Measurements from ENCODE around the gene XXYLT1. TPM values are rescaled to one million over a fixed set of nuclear protein-coding genes. Genes with fewer than 3 reads are reported as not detected.

XXYLT1 gene
- total and polyA plus RNA-seq, 9 of the 15 experiments (the other 6 are each of a cell fraction or from before 2014, with no cell fraction given) = 1.9 to 18.9 (median 15.0) TPM

GRCh38 chr3:195064300-195064931, 206.5 kb downstream of the XXYLT1 start:
- no peak overlapping the region for H3K4me2 ChIP-seq (ENCODE audit: insufficient read depth, low read length)
- FAIRE-seq (no peak), ATAC-seq (no peak), DNase-seq (ENCODE audit: extremely low read depth in 1 of 4, low spot score in 3 of 4) (no peak)
- ChIA-PET CTCF (ENCODE audit: low intra/inter-chr PET ratio) (no interaction called here), POLR2A (interaction anchor here (0.5 kb wide), 1 partner anchor 314 kb away, joined by 3 read pairs; no protein-coding TSS in a partner anchor)
- intact Hi-C loops (cut with micrococcal nuclease) = no loop called here
- H3K79me2 ChIP-seq (ENCODE audit: control insufficient read depth, insufficient read depth, low read length) = no peaks in the 10 kb centered on the region
- peaks cover 0 to 18% of the 10 kb centered on the region in 2 experiments; a peak in 2 of 5 replicates for H3K4me1 ChIP-seq (replicated peaks in 1 of 2; ENCODE audit: control insufficient read depth in 2 of 2, insufficient read depth in 2 of 2, low read length in 2 of 2)
- H3K27ac ChIP-seq (ENCODE audit: extremely low read depth, low read depth, low read length) = no peak overlapping the region
- no peak overlapping the region for H2AFZ ChIP-seq (ENCODE audit: low read depth, low read length)
- H3K27me3 ChIP-seq (ENCODE audit: control insufficient read depth in 2 of 2, insufficient read depth in 2 of 2, low read length in 2 of 2) = peaks cover 14 to 43% of the 10 kb centered on the region in 2 experiments; a peak in 3 of 5 replicates
- H3K36me3 ChIP-seq (ENCODE audit: control insufficient read depth, insufficient read depth, low read length) = peaks cover 5% of the 10 kb centered on the region; the same call in 1 of the 3 replicates
- no peaks in the 10 kb centered on the region for H4K20me1 ChIP-seq (replicated peaks; ENCODE audit: control insufficient read depth, insufficient read depth, low read length)
- H3K9me3 ChIP-seq (replicated peaks; ENCODE audit: control insufficient read depth, insufficient read depth, low read depth, low read length) = no peaks in the 10 kb centered on the region
- in situ Hi-C loops (cut with MboI) = no loop called here
- H3K4me3 ChIP-seq = no peak overlapping the region
- H3K9ac ChIP-seq (ENCODE audit: insufficient read depth in 1 of 2, low read depth in 2 of 2, low read length in 2 of 2) = no peak overlapping the region
- 30% methylated on average over 8 of the region's 8 CpGs for WGBS (ENCODE audit: insufficient coverage, low coverage, missing lambda C conversion rate)
- no TSS peak for BruUV-seq (replicated peaks)
- no peaks in the 10 kb centered on the region for H3K9me1 ChIP-seq (ENCODE audit: control insufficient read depth, insufficient read depth, low read length)
- no peak for TF ChIP-seq MCM7 (IDR thresholded peaks at IDR 0.05)
- no peak for TF ChIP-seq NFXL1 (CRISPR knock-in tag; IDR thresholded peaks at IDR 0.05)
- no peak for TF ChIP-seq PCBP2 (IDR thresholded peaks at IDR 0.05; ENCODE audit: low read depth, low read length, poor library complexity, severe bottlenecking)
- no peak for TF ChIP-seq CEBPG (CRISPR knock-in tag; IDR thresholded peaks at IDR 0.05)
- no peak for TF ChIP-seq CEBPG (tag; conservative IDR thresholded peaks at IDR 0.05 in 1 of 2, IDR thresholded peaks at IDR 0.05 in 1 of 2)
- no peak for TF ChIP-seq TAL1 (IDR thresholded peaks at IDR 0.05)
- TF ChIP-seq, protein P1, sequence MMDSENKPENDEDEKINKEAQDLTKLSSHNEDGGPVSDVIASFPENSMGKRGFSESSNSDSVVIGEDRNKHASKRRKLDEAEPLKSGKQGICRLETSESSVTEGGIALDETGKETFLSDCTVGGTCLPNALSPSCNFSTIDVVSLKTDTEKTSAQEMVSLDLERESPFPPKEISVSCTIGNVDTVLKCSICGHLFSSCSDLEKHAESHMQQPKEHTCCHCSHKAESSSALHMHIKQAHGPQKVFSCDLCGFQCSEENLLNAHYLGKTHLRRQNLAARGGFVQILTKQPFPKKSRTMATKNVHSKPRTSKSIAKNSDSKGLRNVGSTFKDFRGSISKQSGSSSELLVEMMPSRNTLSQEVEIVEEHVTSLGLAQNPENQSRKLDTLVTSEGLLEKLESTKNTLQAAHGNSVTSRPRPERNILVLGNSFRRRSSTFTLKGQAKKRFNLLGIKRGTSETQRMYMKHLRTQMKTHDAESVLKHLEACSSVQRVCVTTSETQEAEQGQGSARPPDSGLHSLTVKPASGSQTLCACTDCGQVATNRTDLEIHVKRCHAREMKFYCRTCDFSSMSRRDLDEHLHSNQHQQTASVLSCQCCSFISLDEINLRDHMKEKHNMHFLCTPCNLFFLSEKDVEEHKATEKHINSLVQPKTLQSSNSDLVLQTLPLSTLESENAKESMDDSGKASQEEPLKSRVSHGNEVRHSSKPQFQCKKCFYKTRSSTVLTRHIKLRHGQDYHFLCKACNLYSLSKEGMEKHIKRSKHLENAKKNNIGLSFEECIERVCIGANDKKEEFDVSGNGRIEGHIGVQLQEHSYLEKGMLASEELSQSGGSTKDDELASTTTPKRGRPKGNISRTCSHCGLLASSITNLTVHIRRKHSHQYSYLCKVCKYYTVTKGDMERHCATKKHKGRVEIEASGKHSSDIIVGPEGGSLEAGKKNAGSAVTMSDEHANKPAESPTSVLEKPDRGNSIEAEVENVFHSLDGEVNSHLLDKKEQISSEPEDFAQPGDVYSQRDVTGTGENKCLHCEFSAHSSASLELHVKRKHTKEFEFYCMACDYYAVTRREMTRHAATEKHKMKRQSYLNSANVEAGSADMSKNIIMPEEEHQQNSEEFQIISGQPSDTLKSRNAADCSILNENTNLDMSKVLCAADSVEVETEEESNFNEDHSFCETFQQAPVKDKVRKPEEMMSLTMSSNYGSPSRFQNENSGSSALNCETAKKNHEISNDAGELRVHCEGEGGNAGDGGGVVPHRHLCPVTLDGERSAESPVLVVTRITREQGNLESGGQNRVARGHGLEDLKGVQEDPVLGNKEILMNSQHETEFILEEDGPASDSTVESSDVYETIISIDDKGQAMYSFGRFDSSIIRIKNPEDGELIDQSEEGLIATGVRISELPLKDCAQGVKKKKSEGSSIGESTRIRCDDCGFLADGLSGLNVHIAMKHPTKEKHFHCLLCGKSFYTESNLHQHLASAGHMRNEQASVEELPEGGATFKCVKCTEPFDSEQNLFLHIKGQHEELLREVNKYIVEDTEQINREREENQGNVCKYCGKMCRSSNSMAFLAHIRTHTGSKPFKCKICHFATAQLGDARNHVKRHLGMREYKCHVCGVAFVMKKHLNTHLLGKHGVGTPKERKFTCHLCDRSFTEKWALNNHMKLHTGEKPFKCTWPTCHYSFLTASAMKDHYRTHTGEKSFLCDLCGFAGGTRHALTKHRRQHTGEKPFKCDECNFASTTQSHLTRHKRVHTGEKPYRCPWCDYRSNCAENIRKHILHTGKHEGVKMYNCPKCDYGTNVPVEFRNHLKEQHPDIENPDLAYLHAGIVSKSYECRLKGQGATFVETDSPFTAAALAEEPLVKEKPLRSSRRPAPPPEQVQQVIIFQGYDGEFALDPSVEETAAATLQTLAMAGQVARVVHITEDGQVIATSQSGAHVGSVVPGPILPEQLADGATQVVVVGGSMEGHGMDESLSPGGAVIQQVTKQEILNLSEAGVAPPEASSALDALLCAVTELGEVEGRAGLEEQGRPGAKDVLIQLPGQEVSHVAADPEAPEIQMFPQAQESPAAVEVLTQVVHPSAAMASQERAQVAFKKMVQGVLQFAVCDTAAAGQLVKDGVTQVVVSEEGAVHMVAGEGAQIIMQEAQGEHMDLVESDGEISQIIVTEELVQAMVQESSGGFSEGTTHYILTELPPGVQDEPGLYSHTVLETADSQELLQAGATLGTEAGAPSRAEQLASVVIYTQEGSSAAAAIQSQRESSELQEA (IDR thresholded peaks at IDR 0.05; ENCODE audit: low read depth) = no peak
- no peak for TF ChIP-seq XRCC3 (IDR thresholded peaks at IDR 0.05)
- no peak for TF ChIP-seq MXI1 (IDR thresholded peaks at IDR 0.05; ENCODE audit: low read depth, low read length)
- TF ChIP-seq NONO (IDR thresholded peaks at IDR 0.05; ENCODE audit: low read depth in 2 of 2, low read length in 1 of 2) = no peak
- no peak for TF ChIP-seq GATA2 (CRISPR knock-in tag; IDR thresholded peaks at IDR 0.05)
- TF ChIP-seq NFRKB (IDR thresholded peaks at IDR 0.05; ENCODE audit: low read depth) = no peak
- TF ChIP-seq POLR3G (IDR thresholded peaks at IDR 0.05; ENCODE audit: extremely low read depth, insufficient read length, insufficient replicate concordance) = no peak
- no peak for TF ChIP-seq NFE2 (IDR thresholded peaks at IDR 0.05; ENCODE audit: low read depth)
- TF ChIP-seq SOX6 (IDR thresholded peaks at IDR 0.05) = no peak
- TF ChIP-seq MAZ (CRISPR knock-in tag; conservative IDR thresholded peaks at IDR 0.05 in 1 of 2, IDR thresholded peaks at IDR 0.05 in 1 of 2) = no peak
- no peak for TF ChIP-seq GATAD2A (IDR thresholded peaks at IDR 0.05)

Measured in K562 (cell line).